OCI-LY7 (cell line): ENCODE data around the gene ULK1.
"Not testable (repeated sequence)": the region's sequence is repeated elsewhere in the genome, so short reads cannot be mapped to it uniquely, and the experiment has no call there.

ENCODE experiments used
- CTCF ChIP-seq: fragments of 200-600 bp; sonication (generic); conservative IDR thresholded peaks from 2 replicates; pipeline ENCODE4 v1.5.1; 2014; ENCODE audit warnings: mild to moderate bottlenecking, antibody characterized with exemption, low read length, moderate library complexity, mixed read lengths
- EZH2phosphoT487 ChIP-seq: fragments of 200-600 bp; sonication (generic); IDR thresholded peaks from 2 replicates; pipeline ENCODE4 v1.6.1; 2018; ENCODE audit warnings: low read depth, borderline replicate concordance, mild to moderate bottlenecking, mixed run types, antibody characterized with exemption, low read length, moderate library complexity, mixed read lengths

- not testable (repeated sequence) for TF ChIP-seq CTCF, EZH2phosphoT487
Measured at GRCh38 chr12:131948713-131949430, 54.5 kb downstream of the ULK1 start.
